Lung (tissue), 12 donors: ENCODE measurements around the gene OTULIN. TPM values are rescaled to one million over a fixed set of nuclear protein-coding genes. Genes with fewer than 3 reads are reported as not detected.

Experiments used
- ATAC-seq: fragments of 200-7000 bp; cut with Tn5 transposase; one replicate; pipeline ENCODE4 v1.9.1; 2020; ENCODE audit warnings: moderate number of reproducible peaks; ENCODE audit not compliant: insufficient read depth, low FRiP score
- DNase-seq, 3 donors: peaks; one replicate each; pipeline ENCODE4 v3.0.0-alpha.2; 2013 to 2017
- H3K27ac ChIP-seq, 2 donors: one replicate each; pipeline ENCODE4 v1.5.1; 2013; ENCODE audit warnings: mild to moderate bottlenecking in 2 of 2, moderate library complexity in 2 of 2, control low read depth in 1 of 2, inconsistent platforms in 1 of 2, low read depth in 1 of 2, low read length in 1 of 2
- H3K27me3 ChIP-seq, 3 donors: one replicate each; pipeline ENCODE4 v1.5.1; 2013; ENCODE audit warnings: low read length in 2 of 3; ENCODE audit not compliant: control insufficient read depth in 3 of 3, insufficient read depth in 3 of 3
- H3K36me3 ChIP-seq, 4 donors: one replicate each; pipeline ENCODE4 v1.5.1; 2013; ENCODE audit warnings: low read length in 4 of 4, mild to moderate bottlenecking in 1 of 4, moderate library complexity in 1 of 4; ENCODE audit not compliant: control insufficient read depth in 4 of 4, insufficient read depth in 4 of 4
- H3K4me1 ChIP-seq, 5 donors: one replicate each; pipeline ENCODE4 v1.5.1; 2013; ENCODE audit warnings: low read length in 5 of 5, mild to moderate bottlenecking in 2 of 5, moderate library complexity in 1 of 5; ENCODE audit not compliant: control insufficient read depth in 5 of 5, insufficient read depth in 5 of 5
- H3K4me3 ChIP-seq: one replicate; pipeline ENCODE4 v1.5.1; 2013; ENCODE audit warnings: mild to moderate bottlenecking, control low read depth, moderate library complexity
- H3K9ac ChIP-seq, 2 donors: one replicate each; pipeline ENCODE4 v1.5.1; 2013; ENCODE audit warnings: low read length in 2 of 2, control low read depth in 1 of 2; ENCODE audit not compliant: insufficient read depth in 1 of 2
- H3K9me3 ChIP-seq, 4 donors: one replicate each; pipeline ENCODE4 v1.5.1; 2013; ENCODE audit warnings: low read length in 3 of 4, mild to moderate bottlenecking in 1 of 4, moderate library complexity in 1 of 4; ENCODE audit not compliant: control insufficient read depth in 4 of 4, insufficient read depth in 3 of 4
- CTCF ChIP-seq: IDR thresholded peaks from 2 replicates; pipeline ENCODE4 v1.5.1; 2012; ENCODE audit warnings: mild to moderate bottlenecking; ENCODE audit errors: control extremely low read depth, extremely low read depth
- WGBS, 2 donors: extraction: QIAGEN DNeasy Blood & Tissue Kit; methylation state at CpG; one replicate each; pipeline ENCODE4 v1.1.7; 2013; 5-methylcytosine and 5-hydroxymethylcytosine counted together
- polyA plus RNA-seq, 2 donors: library from polyadenylated mRNA; stranded (reverse); fragments of 200-250 nt; gene quantifications; one replicate each; pipeline ENCODE4 v1.2.1, GENCODE V29; 2013
- total RNA-seq, 2 donors: library from RNA; depleted of rRNA in 1 of 2; stranded (reverse); fragments of >200 nt in 1 of 2; gene quantifications; one replicate each; pipeline ENCODE4 v1.2.1, GENCODE V29; 2014 to 2021
- donor health status: control.
- donor health status: control.
- donor health status: Bipolar disorder and iron deficiency.
- donor health status: healthy.
- donor health status: DM: yes; HTN: yes; CAD: no.

Gene OTULIN
- total and polyA plus RNA-seq, 4 donors = 7.5 to 35.6 (median 21.9) TPM

DNA sequence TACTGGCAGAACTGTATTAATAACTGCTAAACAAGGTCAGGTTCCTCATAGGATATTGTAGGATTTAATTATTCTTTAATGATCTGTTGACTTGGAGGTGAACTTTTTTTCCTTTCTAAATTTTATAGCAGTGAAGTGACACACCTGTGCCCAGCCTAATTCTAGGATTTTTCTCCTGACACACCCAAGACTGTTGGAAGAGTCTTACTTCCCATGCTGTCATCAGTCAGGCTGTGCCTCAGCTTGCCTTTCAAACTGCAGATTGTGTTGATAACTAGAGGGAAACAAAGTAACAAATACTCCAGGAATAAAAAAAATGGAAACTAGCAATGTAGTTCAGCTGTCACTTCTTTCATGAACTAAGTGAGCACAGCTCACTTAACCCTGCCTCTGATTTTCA, 22.0 kb downstream of the OTULIN start:
- TF ChIP-seq CTCF = no peak
- H3K9ac ChIP-seq = no peak overlapping the region
- no peaks in the 10 kb centered on the region for H3K27me3 ChIP-seq
- no peak overlapping the region for H3K4me3 ChIP-seq
- H3K4me1 ChIP-seq = peaks cover 0 to 11% (median 0%) of the 10 kb centered on the region in 5 donors
- no peak for DNase-seq
- H3K9me3 ChIP-seq = peaks cover 0 to 8% (median 3%) of the 10 kb centered on the region in 4 donors
- ATAC-seq = no peak
- H3K36me3 ChIP-seq = peaks cover 27 to 55% (median 38%) of the 10 kb centered on the region in 4 donors
- no peak overlapping the region for H3K27ac ChIP-seq

- TF ChIP-seq CTCF = no peak
- DNase-seq = no peak
- 57 to 65% methylated on average over 4 of the region's 4 CpGs for WGBS, 2 donors
- H3K9me3 ChIP-seq = peaks cover 0 to 8% (median 3%) of the 10 kb centered on the region in 4 donors
- H3K36me3 ChIP-seq = peaks cover 24 to 49% (median 37%) of the 10 kb centered on the region in 4 donors
- no peak overlapping the region for H3K4me3 ChIP-seq
- ATAC-seq = no peak
- no peak overlapping the region for H3K9ac ChIP-seq
- H3K27ac ChIP-seq = no peak overlapping the region
- no peaks in the 10 kb centered on the region for H3K27me3 ChIP-seq
- peaks cover 0 to 11% (median 0%) of the 10 kb centered on the region in 5 donors for H3K4me1 ChIP-seq
Observed at GRCh38 chr5:14687023-14687665, 22.6 kb downstream of the OTULIN start.

DNA sequence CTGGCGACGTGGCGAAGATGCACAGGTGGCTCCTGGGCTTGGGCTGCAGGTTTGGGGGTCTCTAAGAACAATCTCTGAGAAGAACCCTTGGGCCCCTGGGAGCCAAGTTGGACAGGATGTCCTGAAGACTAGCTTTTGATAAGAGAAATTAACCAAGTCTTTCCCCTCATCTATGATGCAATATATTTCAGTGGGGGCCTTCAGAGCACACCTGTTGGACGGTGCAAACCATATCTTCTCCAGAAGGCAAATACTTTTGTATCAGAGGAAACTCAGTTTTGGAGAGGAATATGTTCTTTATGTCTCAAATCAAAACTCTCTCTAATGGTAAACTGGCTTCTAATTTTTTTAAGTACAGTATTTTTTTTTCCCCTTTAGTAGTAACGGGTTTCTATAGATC, 28.6 kb downstream of the OTULIN start:
- peaks cover 30 to 58% (median 40%) of the 10 kb centered on the region in 4 donors for H3K36me3 ChIP-seq
- 95 to 97% methylated on average over 5 of the region's 5 CpGs for WGBS, 2 donors

More for the DNA sequence above, 28.6 kb downstream of the OTULIN start:
- peaks cover 0 to 7% (median 3%) of the 10 kb centered on the region in 4 donors for H3K9me3 ChIP-seq
- DNase-seq (no peak), ATAC-seq (no peak)
- peaks cover 0 to 3% (median 0%) of the 10 kb centered on the region in 5 donors for H3K4me1 ChIP-seq
- H3K27ac ChIP-seq = no peak overlapping the region
- no peak overlapping the region for H3K9ac ChIP-seq
- no peaks in the 10 kb centered on the region for H3K27me3 ChIP-seq
- no peak overlapping the region for H3K4me3 ChIP-seq
- TF ChIP-seq CTCF = no peak
